GM19452 (cell line): ENCODE data around the gene CPNE6.
A peak's percentile ranks its signal among the peaks of the same experiment; 100 is the strongest.

ENCODE experiments used
- ATAC-seq: cut with Tn5 transposase; IDR thresholded peaks from one replicate; pipeline ENCODE4 v1.9.1; 2021; ENCODE audit not compliant: unreplicated experiment

The CPNE6 gene

GRCh38 chr14:24084440-24084839, 13.1 kb downstream of the CPNE6 start:
- no peak for ATAC-seq

- ATAC-seq: no peak
These were observed 13.9 kb downstream of the CPNE6 start for GRCh38 chr14:24085215-24085614.

- no peak for ATAC-seq
These were observed 15.0 kb downstream of the CPNE6 start for GRCh38 chr14:24086193-24086955.

GRCh38 chr14:24087004-24087403, 15.6 kb downstream of the CPNE6 start:
- no peak for ATAC-seq

- ATAC-seq: no peak
These were observed 16.7 kb downstream of the CPNE6 start for GRCh38 chr14:24088095-24088494.

- ATAC-seq: no peak
These were observed 18.5 kb downstream of the CPNE6 start for GRCh38 chr14:24089890-24090289.

- no peak for ATAC-seq
These were observed 20.7 kb downstream of the CPNE6 start for GRCh38 chr14:24092110-24092504.

GRCh38 chr14:24092505-24093206, 21.3 kb downstream of the CPNE6 start:
- no peak for ATAC-seq

GRCh38 chr14:24093207-24093900, 22.0 kb downstream of the CPNE6 start:
- ATAC-seq: no peak

- peak; percentile 44 for ATAC-seq
These were observed 22.8 kb downstream of the CPNE6 start, which contains the start of gene PCK2 for GRCh38 chr14:24093901-24094840. Gene PCK2, plus strand, starts transcription at chr14:24094311. Its CDS starts 95 bp downstream, at chr14:24094406.

GRCh38 chr14:24094841-24095270, 23.5 kb downstream of the CPNE6 start:
- no peak for ATAC-seq

- ATAC-seq: peak; percentile 66
These were observed 24.1 kb downstream of the CPNE6 start for GRCh38 chr14:24095271-24096068.

GRCh38 chr14:24096545-24097181, 25.3 kb downstream of the CPNE6 start:
- ATAC-seq: no peak

GRCh38 chr14:24098229-24098926, 27.0 kb downstream of the CPNE6 start:
- ATAC-seq: no peak

GRCh38 chr14:24098927-24099813, 27.8 kb downstream of the CPNE6 start:
- no peak for ATAC-seq

- no peak for ATAC-seq
These were observed 29.0 kb downstream of the CPNE6 start for GRCh38 chr14:24100197-24100981.

- no peak for ATAC-seq
These were observed 29.7 kb downstream of the CPNE6 start for GRCh38 chr14:24100982-24101494.
